AML-193 (cell line): Measurements from ENCODE around the gene TMEM259.
"Not testable (repeated sequence)": the region's sequence is repeated elsewhere in the genome, so short reads cannot be mapped to it uniquely, and the experiment has no call there.

Experiments
- DNase-seq, 2 experiments: peaks; one replicate each; lab custom pipeline; 2025; lab: John Stamatoyannopoulos, UW

TMEM259 gene

GRCh38 chr19:1040476-1041271 is 19.8 kb upstream of the TMEM259 start:
- peak; percentile 26 to 40 for DNase-seq

GRCh38 chr19:1039646-1040475 is 18.9 kb upstream of the TMEM259 start, which contains the start of gene ABCA7:
ABCA7 (plus strand) TSS chr19:1040107; CDS start chr19:1041362, 1,255 bp downstream.
- DNase-seq, result peak; percentile 89 to 90

- DNase-seq, result no peak
Observed at GRCh38 chr19:1038978-1039645, 18.2 kb upstream of the TMEM259 start.

- DNase-seq, result no peak
Observed at GRCh38 chr19:1037621-1038064, 16.7 kb upstream of the TMEM259 start.

GRCh38 chr19:1035998-1036621 is 15.2 kb upstream of the TMEM259 start:
- no peak for DNase-seq

- DNase-seq, result no peak
Observed at GRCh38 chr19:1032264-1032867, 11.4 kb upstream of the TMEM259 start.

- peak; percentile 17 to 19 for DNase-seq
Observed at GRCh38 chr19:1028062-1028926, 7.4 kb upstream of the TMEM259 start.

GRCh38 chr19:1027650-1028061 is 6.7 kb upstream of the TMEM259 start:
- DNase-seq, result no peak

GRCh38 chr19:1026783-1027649 is 6.1 kb upstream of the TMEM259 start:
- peak in 1 of 2 experiments; percentile 12 for DNase-seq

- peak; percentile 49 to 63 for DNase-seq
Observed at GRCh38 chr19:1025960-1026782, 5.2 kb upstream of the TMEM259 start, which contains the start of gene CNN2. CNN2 (plus strand) TSS chr19:1026608; CDS start chr19:1026662, 54 bp downstream.

GRCh38 chr19:1025080-1025479 is 4.2 kb upstream of the TMEM259 start:
- DNase-seq, result not testable (repeated sequence)

- not testable (repeated sequence) for DNase-seq
Observed at GRCh38 chr19:1023883-1024188, 2.9 kb upstream of the TMEM259 start.

GRCh38 chr19:1019980-1020867 is 699 bp downstream of the TMEM259 start:
- no peak for DNase-seq

- no peak for DNase-seq
Observed at GRCh38 chr19:1019616-1019961, 1.3 kb downstream of the TMEM259 start.

GRCh38 chr19:1018932-1019615 is 1.8 kb downstream of the TMEM259 start:
- no peak for DNase-seq

GRCh38 chr19:1018393-1018792 is 2.5 kb downstream of the TMEM259 start:
- DNase-seq, result no peak

GRCh38 chr19:1017906-1018305 is 3.0 kb downstream of the TMEM259 start:
- DNase-seq, result no peak
